HCEC 1CT (cell line): ENCODE measurements around the gene TMEM125.

ENCODE experiments used
- DNase-seq: peaks from one replicate; pipeline ENCODE4 v3.0.0-alpha.2; 2017

The TMEM125 gene

GRCh38 chr1:43247256-43247921 is 22.4 kb upstream of the TMEM125 start:
- DNase-seq: no peak

- no peak for DNase-seq
Measured at GRCh38 chr1:43250351-43250761, 19.4 kb upstream of the TMEM125 start.

GRCh38 chr1:43251024-43251423 is 18.8 kb upstream of the TMEM125 start:
- no peak for DNase-seq

GRCh38 chr1:43252225-43252624 is 17.6 kb upstream of the TMEM125 start:
- no peak for DNase-seq

GRCh38 chr1:43253173-43253572 is 16.6 kb upstream of the TMEM125 start:
- DNase-seq: no peak

GRCh38 chr1:43253876-43254275 is 15.9 kb upstream of the TMEM125 start:
- DNase-seq: no peak

GRCh38 chr1:43255438-43256210 is 14.2 kb upstream of the TMEM125 start:
- no peak for DNase-seq

GRCh38 chr1:43256675-43257570 is 12.9 kb upstream of the TMEM125 start:
- no peak for DNase-seq

- no peak for DNase-seq
Measured at GRCh38 chr1:43258370-43258769, 11.4 kb upstream of the TMEM125 start.

- DNase-seq: no peak
Measured at GRCh38 chr1:43265431-43265830, 4.4 kb upstream of the TMEM125 start.

- DNase-seq: no peak
Measured at GRCh38 chr1:43266881-43267280, 2.9 kb upstream of the TMEM125 start.

GRCh38 chr1:43267291-43267805 is 2.4 kb upstream of the TMEM125 start:
- peak; percentile 55 for DNase-seq

GRCh38 chr1:43267818-43268425 is 1.9 kb upstream of the TMEM125 start:
- DNase-seq: no peak

GRCh38 chr1:43270421-43271095 is 775 bp downstream of the TMEM125 start:
- DNase-seq: no peak

- no peak for DNase-seq
Measured at GRCh38 chr1:43271186-43272118, 1.7 kb downstream of the TMEM125 start.

- DNase-seq: no peak
Measured at GRCh38 chr1:43272161-43272560, 2.4 kb downstream of the TMEM125 start.

GRCh38 chr1:43272576-43273571 is 3.1 kb downstream of the TMEM125 start:
- DNase-seq: no peak

GRCh38 chr1:43273708-43274107 is 3.9 kb downstream of the TMEM125 start:
- DNase-seq: no peak

- peak; percentile 32 for DNase-seq
Measured at GRCh38 chr1:43274125-43274803, 4.5 kb downstream of the TMEM125 start.
